ENCODE measurements around the gene ELP5. TPM values are rescaled to one million over a fixed set of nuclear protein-coding genes. Genes with fewer than 3 reads are reported as not detected.

Gene ELP5, protein sequence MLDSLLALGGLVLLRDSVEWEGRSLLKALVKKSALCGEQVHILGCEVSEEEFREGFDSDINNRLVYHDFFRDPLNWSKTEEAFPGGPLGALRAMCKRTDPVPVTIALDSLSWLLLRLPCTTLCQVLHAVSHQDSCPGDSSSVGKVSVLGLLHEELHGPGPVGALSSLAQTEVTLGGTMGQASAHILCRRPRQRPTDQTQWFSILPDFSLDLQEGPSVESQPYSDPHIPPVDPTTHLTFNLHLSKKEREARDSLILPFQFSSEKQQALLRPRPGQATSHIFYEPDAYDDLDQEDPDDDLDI
- 10 to 100 TPM; 54.2 to 94.8 (median 80.6) TPM for polyA plus RNA-seq (ENCODE audit: low read depth in 6 of 6)

DNA sequence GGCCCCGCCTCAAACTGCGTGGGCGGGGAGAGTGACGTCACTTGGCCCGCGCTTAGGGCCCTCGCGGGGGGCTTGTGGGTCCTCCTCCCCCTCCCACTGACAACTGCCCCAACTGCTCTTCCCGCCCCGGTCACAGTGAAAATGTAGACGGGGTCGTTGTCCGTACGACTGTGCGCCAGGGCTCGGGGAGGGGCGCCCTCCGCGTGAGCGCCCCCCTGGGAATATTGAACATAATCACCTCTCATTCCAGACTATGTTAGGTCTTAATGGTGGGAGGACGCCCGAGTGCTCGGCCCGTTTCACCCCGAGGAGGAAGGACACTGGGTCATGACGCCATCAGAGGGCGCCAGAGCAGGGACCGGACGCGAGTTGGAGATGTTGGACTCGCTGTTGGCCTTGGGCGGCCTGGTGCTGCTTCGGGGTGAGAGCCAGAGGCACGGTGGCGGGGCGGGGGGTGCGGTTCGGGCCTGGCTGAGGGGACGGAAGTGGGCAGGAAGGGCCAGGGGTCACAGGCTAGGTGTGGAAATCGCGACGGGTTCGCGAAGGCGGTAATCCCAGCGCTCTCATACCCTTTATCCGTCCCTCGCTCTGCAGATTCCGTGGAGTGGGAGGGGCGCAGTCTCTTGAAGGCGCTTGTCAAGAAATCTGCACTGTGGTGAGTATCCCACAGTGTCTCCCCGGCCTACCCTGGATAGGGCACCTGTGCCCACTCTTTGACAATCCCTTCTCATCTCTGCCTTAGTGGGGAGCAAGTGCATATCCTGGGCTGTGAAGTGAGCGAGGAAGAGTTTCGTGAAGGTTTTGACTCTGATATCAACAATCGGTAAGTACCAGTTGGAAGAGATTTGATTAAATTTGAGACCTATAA lies at the start of gene ELP5:
TSS of gene ELP5 (plus strand) at position 40 of the 868 bp plus-strand sequence. CDS start at position 376, 336 bp downstream.
- Mint-ChIP-seq H3K4me1 (peaks cover 47 to 52% (median 48%) of the 10 kb centered on the region in 3 donors), H3K4me3 (peak within 1 kb of the TSS; percentile 90 to 99 (median 98)), H3K36me3 (peaks cover 4 to 17% of the 10 kb centered on the region in 2 donors), H3K9me3 (no peaks in the 10 kb centered on the region), H3K27me3 (no peaks in the 10 kb centered on the region), H3K27ac (peak within 1 kb of the TSS; percentile 99 to 100 (median 100))
- DNase-seq (peak; percentile 93), ATAC-seq (ENCODE audit: low read depth in 2 of 2) (peak; percentile 62 to 65)

DNA sequence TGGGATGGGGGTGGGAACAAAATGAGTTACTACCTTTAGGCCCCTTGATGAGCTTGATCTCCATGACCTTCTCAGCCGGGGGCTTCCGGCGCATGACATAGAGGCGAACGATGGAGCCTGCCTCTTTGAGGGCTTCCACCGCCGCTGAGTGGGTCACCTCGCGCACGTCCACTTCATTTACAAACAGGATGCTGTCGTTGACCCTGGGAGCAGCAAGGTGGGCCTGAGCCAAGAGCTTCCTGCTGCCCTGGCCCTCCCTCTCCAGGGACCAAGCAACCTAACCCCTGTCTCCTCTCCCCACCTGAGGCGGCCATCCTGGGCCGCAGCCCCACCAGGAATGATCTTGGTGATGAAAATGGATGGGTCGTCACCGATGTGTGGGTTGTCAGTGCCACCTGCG lies 48.6 kb upstream of the ELP5 start:
- ATAC-seq (ENCODE audit: low read depth in 2 of 2): no peak

DNA sequence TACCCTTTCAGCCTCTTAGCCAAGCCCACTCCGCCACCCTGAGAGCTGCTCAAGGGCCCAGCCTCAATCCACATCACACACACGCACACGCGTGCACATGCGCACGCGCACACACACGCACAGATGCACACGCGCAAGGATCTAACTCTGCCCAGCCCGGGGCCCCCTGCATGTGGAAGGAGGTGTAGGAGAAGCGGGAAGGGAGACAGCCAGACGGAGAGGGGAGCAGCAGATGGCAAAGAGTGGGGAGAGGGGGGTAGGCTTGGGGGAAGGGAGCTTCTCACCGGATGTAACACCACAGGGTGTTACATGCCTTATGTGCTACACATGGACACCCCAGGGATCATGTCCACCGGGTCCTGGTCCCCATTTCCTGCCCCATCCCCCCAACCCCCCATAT lies 47.7 kb upstream of the ELP5 start:
- Mint-ChIP-seq H3K4me3 (peak overlapping the region; percentile 78 to 93 (median 88)), H3K27me3 (no peaks in the 10 kb centered on the region), H3K27ac (peak overlapping the region; percentile 97 to 100 (median 98)), H3K9me3 (no peaks in the 10 kb centered on the region), H3K4me1 (peaks cover 30 to 44% (median 31%) of the 10 kb centered on the region in 3 donors), H3K36me3 (no peaks in the 10 kb centered on the region)
- no peak for ATAC-seq (ENCODE audit: low read depth in 2 of 2)
- DNase-seq: no peak

More for the DNA sequence above, 48.6 kb upstream of the ELP5 start:
- no peaks in the 10 kb centered on the region for H3K36me3 Mint-ChIP-seq
- no peaks in the 10 kb centered on the region for H3K9me3 Mint-ChIP-seq
- peak overlapping the region; percentile 61 to 98 (median 91) for H3K27ac Mint-ChIP-seq
- H3K27me3 Mint-ChIP-seq: no peaks in the 10 kb centered on the region
- DNase-seq: no peak
- peaks cover 30 to 39% (median 31%) of the 10 kb centered on the region in 3 donors for H3K4me1 Mint-ChIP-seq
- H3K4me3 Mint-ChIP-seq: peak overlapping the region in 6 of 8 donors; percentile 17 to 83 (median 64)

DNA sequence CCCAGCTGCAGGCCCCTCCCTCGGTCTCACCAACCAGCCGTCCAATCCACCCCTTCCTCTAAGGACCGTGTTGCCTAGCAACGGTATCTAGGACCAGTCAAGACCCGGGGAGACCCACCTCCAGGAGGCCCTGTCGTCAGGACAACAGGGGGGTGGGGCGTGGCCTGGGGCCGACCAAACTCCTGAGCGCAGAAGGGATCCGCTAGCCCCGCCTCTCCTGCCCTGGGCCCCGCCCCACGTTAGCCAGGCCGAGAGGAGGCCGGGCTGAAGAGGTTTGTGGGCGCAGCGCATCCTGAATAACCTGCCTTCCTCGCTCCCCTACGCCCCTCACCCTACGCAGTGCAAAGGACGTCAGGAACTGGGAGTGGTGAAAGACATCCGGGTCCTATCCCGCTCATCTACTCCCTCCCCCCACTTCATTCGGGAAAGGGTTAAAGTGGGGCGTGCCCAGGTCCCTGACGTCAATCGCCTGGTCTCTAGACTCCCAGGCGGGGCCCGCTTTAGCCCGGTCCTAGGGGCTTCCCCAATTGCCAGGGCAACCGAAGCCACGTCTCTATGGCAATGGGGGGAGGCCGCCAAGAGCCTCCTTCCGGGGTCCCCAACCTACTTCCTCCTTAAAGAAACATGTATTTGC lies 47.1 kb upstream of the ELP5 start:
- Mint-ChIP-seq H3K4me1 (peaks cover 30 to 44% (median 31%) of the 10 kb centered on the region in 3 donors), H3K27ac (peak overlapping the region; percentile 97 to 100 (median 98)), H3K9me3 (no peaks in the 10 kb centered on the region), H3K4me3 (peak overlapping the region; percentile 78 to 93 (median 88)), H3K27me3 (peaks cover 0 to 1% (median 0%) of the 10 kb centered on the region in 3 donors), H3K36me3 (no peaks in the 10 kb centered on the region)
- DNase-seq: peak; percentile 98
- ATAC-seq (ENCODE audit: low read depth in 2 of 2): peak; percentile 80 to 81

DNA sequence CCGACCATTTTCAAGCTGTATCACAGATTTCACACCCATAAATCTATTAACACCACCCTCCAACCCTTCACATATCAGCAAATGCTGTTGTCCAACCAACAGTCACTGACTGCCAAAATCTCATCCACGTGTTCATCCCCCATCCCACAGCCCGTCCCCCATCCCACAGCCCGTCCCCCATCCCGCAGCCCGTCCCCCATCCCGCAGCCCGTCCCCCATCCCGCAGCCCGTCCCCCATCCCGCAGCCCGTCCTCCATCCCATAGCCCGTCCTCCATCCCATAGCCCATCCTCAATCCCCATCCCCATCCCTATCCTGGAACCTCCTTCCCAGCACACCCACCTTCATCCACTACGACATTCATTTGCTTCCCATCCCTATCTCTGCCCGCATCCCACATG lies 46.5 kb upstream of the ELP5 start:
- Mint-ChIP-seq H3K36me3 (no peaks in the 10 kb centered on the region), H3K9me3 (no peaks in the 10 kb centered on the region), H3K27ac (peak overlapping the region; percentile 97 to 100 (median 98)), H3K4me3 (peak overlapping the region; percentile 78 to 93 (median 88)), H3K27me3 (peaks cover 0 to 6% (median 0%) of the 10 kb centered on the region in 3 donors), H3K4me1 (peaks cover 30 to 44% (median 31%) of the 10 kb centered on the region in 3 donors)
- ATAC-seq (ENCODE audit: low read depth in 2 of 2): no peak
- no peak for DNase-seq

DNA sequence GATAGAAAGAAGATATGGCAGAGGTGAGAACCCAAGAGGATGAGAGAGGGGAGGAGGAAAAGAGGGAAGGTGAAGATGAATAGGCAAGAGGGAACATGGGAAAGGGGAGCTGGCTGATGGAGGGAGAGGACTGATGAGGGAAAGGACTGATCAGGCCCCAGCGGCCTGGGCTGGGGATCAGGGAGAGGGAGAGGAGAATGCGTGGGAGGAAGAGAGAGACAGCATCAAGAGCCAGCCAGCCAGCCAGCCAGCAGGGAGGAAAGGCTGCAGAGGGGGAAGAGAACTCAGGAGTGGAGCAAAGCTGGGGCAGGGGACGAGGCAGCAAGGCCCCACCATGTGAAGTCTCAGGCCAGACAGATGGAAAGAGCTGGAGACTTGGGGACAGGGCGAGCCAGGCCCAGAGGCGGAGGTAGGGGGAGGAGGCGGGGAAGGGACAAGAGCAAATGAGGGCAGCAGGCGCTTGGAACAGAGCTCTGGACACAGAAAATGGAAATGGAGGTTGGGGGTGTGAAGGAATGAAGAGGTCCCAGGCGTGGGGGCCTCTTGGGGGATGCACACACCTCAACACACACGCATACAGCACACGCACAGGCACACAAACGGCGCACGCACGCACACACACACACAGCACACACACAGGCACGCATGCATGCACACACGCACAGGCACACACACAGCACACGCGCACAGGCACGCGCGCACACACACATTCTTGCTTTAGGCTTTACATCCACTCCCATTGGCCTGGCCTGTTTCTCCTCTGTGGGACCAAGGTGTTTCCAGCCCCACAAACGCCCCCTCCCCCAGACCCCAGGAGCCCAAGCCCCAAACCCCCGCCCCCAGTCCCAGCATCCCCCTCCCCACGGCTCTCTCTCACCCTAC lies 44.7 kb upstream of the ELP5 start:
- no peaks in the 10 kb centered on the region for H3K36me3 Mint-ChIP-seq
- DNase-seq (no peak), ATAC-seq (ENCODE audit: low read depth in 2 of 2) (no peak)
- peak overlapping the region; percentile 78 to 100 (median 98) for H3K27ac Mint-ChIP-seq
- peaks cover 0 to 8% (median 6%) of the 10 kb centered on the region in 3 donors for H3K27me3 Mint-ChIP-seq
- no peaks in the 10 kb centered on the region for H3K9me3 Mint-ChIP-seq
- peak overlapping the region in 2 of 8 donors; percentile 37 to 71 for H3K4me3 Mint-ChIP-seq
- H3K4me1 Mint-ChIP-seq: peaks cover 30 to 44% (median 31%) of the 10 kb centered on the region in 3 donors

DNA sequence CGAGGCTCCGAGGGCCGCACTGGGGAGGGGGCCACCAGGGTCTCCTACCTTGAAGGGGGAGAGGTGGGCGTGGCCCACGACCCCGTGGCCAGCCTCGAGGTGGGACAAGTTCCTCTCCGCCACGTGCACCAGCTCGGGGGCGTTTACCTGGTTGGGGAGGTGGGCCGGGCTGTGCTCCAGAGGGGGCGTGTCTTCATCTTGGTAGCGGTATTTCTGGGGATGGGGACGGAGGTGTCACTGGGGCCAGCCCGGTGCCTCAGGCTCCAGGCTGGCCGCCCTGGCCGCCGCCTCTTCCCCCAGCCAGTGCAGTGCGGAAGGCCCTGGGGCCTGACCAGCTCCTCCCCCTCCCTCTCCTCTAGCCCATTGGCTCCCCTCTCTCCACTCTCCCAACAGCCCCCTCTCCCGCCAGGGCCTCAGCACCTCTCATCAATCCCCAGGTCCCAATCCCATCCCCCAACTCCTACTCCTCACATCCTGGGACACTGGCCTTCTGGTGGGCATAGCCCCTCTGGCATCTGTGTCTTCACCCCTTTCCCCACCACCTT lies 43.9 kb upstream of the ELP5 start:
- H3K4me1 Mint-ChIP-seq: peaks cover 30 to 44% (median 31%) of the 10 kb centered on the region in 3 donors
- no peak for ATAC-seq (ENCODE audit: low read depth in 2 of 2)
- no peaks in the 10 kb centered on the region for H3K9me3 Mint-ChIP-seq
- no peaks in the 10 kb centered on the region for H3K36me3 Mint-ChIP-seq
- DNase-seq: no peak
- H3K27ac Mint-ChIP-seq: peak overlapping the region in 4 of 6 donors; percentile 26 to 81 (median 75)
- H3K27me3 Mint-ChIP-seq: peaks cover 0 to 10% (median 6%) of the 10 kb centered on the region in 3 donors
- no peak overlapping the region for H3K4me3 Mint-ChIP-seq

DNA sequence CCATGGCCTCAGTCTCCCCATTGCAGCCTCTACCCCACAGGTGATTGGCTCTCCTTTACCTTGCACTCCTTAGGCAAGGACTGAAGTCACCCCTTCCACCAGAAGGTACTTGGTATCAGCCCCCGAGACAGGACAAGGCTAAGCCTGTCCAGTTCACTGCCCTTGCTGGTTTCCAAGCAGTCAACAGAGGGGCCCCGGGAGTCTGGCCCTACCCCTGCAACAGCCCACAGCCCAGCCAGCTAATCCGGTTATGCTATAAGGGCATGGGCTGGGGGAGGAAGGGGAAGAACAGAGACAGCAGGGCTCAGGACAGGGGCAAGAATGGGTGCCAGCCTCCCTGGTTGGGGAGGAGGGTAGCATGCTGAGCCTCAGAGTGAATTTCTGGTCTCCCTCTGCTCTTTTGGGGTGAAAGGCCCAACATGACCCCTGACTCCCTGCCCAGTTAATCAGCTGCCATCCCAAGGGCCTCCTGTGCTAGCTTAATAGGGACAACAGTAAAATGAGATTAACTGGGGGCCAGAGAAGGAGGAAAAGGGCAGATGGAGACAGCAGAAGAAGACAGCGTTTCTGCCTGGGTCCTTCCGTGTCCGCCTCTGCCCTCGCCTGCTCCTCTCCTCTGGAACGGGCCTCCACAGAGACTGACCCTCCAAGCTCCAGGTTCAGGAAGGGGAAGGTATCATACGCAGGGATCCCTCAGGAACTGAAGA lies 43.1 kb upstream of the ELP5 start:
- Mint-ChIP-seq H3K4me3 (peak overlapping the region in 1 of 8 donors; percentile 56), H3K36me3 (no peaks in the 10 kb centered on the region), H3K9me3 (no peaks in the 10 kb centered on the region), H3K27me3 (peaks cover 0 to 10% (median 6%) of the 10 kb centered on the region in 3 donors), H3K4me1 (peaks cover 34 to 47% (median 38%) of the 10 kb centered on the region in 3 donors), H3K27ac (peak overlapping the region in 4 of 6 donors; percentile 67 to 81 (median 75))
- DNase-seq (no peak), ATAC-seq (ENCODE audit: low read depth in 2 of 2) (no peak)

DNA sequence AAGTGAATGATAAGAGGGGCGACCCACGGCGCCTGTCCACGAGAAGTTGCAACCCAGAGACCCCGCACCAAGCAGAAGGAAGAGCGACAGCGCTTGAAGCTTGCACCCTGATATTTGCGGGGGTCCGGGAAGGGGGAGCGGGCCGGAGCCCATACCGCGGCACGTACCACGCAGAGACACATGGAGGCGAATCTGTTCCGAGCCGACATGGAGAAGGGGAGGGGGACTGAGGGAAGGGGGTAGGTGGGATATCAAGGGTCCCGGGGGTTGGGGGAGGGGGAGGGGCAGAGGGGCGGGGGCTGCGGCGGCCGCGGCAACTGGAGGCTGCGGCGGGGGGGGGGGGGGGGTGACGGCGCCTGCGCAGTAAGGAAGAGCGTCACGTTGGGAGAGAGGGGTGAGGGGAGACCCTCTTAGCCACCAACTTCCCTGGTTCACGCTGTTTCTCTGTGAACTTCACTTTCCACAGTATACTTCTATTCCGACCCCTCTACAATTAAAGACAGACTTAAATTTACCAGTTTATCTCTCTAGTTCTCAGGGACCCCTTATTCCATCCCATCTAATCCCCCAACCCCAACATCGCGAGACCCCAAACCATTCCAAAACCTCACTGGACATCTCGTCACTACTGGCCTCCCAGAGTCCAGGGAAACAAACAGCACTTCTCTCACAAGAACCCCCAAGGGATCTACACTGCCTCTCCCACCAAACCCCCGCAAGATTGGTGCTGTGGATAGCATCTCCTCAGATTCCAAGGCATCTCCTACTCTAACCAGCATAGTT lies 40.3 kb upstream of the ELP5 start:
- Mint-ChIP-seq H3K27ac (peak overlapping the region in 2 of 6 donors; percentile 19 to 53), H3K36me3 (no peaks in the 10 kb centered on the region), H3K27me3 (peaks cover 0 to 10% (median 6%) of the 10 kb centered on the region in 3 donors), H3K9me3 (no peaks in the 10 kb centered on the region), H3K4me1 (peaks cover 31 to 43% (median 34%) of the 10 kb centered on the region in 3 donors), H3K4me3 (peak overlapping the region in 2 of 8 donors; percentile 10 to 16)
- ATAC-seq (ENCODE audit: low read depth in 2 of 2): no peak
- no peak for DNase-seq

DNA sequence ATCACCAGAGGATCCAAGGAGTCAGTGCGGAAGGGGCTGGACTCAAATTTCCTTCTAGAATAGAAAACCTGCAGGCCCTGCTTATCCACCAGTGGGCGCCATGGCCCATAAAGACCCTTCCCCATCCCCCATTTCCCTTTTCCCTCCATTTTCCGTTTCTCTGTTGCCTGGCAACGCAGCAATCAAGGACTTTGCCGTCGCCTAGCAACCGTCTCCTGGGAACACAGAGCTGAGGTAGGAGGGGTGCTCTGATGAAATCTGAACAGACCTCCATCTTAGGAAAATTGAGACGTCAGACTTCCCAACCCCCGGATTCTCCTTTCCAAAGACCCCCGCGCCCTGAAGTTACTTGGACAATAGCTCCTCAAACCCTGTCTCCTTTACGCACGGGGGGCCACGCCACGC lies 38.1 kb upstream of the ELP5 start:
- H3K27ac Mint-ChIP-seq: peak overlapping the region; percentile 98 to 99 (median 99)
- no peaks in the 10 kb centered on the region for H3K9me3 Mint-ChIP-seq
- H3K27me3 Mint-ChIP-seq: peaks cover 0 to 10% (median 6%) of the 10 kb centered on the region in 3 donors
- DNase-seq (no peak), ATAC-seq (ENCODE audit: low read depth in 2 of 2) (peak; percentile 13 to 18)
- H3K36me3 Mint-ChIP-seq: no peaks in the 10 kb centered on the region
- H3K4me3 Mint-ChIP-seq: peak overlapping the region; percentile 87 to 96 (median 90)
- H3K4me1 Mint-ChIP-seq: peaks cover 36 to 48% (median 47%) of the 10 kb centered on the region in 3 donors
